ENCODE results near the gene FARP1.

DNA sequence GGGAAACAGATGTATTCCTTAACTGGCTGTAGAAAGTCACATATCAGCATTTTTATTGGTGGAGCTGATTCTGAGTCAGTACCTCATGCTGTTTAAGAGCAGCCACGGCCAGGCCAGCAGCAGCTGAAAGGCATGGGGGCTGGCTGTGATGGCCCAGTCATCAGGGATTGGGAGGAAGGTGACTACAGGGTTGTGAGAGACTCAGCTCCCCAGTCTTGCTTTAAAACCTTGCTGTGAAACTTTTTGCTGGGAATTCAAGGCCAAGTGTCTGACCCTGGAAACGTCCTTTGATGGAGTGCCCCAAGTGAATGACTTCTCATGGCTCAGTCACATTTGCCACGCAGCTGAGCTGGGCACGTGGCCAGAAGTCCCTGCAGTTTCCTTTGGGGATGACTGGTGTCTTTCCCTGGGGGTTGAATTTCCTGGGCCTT lies 73.3 kb downstream of the FARP1 start:
- TF ChIP-seq, protein P1, sequence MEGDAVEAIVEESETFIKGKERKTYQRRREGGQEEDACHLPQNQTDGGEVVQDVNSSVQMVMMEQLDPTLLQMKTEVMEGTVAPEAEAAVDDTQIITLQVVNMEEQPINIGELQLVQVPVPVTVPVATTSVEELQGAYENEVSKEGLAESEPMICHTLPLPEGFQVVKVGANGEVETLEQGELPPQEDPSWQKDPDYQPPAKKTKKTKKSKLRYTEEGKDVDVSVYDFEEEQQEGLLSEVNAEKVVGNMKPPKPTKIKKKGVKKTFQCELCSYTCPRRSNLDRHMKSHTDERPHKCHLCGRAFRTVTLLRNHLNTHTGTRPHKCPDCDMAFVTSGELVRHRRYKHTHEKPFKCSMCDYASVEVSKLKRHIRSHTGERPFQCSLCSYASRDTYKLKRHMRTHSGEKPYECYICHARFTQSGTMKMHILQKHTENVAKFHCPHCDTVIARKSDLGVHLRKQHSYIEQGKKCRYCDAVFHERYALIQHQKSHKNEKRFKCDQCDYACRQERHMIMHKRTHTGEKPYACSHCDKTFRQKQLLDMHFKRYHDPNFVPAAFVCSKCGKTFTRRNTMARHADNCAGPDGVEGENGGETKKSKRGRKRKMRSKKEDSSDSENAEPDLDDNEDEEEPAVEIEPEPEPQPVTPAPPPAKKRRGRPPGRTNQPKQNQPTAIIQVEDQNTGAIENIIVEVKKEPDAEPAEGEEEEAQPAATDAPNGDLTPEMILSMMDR (IDR thresholded peaks at IDR 0.05) = peak in 2 of 6 experiments; percentile 13 to 37
- no peak for TF ChIP-seq POLR2A (IDR thresholded peaks at IDR 0.05)
